Activated CD4-positive, CD25-positive, alpha-beta regulatory T cell treated with anti-CD3 and anti-CD28 coated beads, Interleukin-2, amount 50 U/mL, for 16 hours (primary cell): ENCODE measurements around the gene SMPD4.
"Not testable (repeated sequence)": the region's sequence is repeated elsewhere in the genome, so short reads cannot be mapped to it uniquely, and the experiment has no call there.

Experiments used
- DNase-seq: peaks from one replicate; pipeline ENCODE4 v3.0.0-alpha.2; 2020; ENCODE audit warnings: low read depth, low spot score

Gene SMPD4

DNA sequence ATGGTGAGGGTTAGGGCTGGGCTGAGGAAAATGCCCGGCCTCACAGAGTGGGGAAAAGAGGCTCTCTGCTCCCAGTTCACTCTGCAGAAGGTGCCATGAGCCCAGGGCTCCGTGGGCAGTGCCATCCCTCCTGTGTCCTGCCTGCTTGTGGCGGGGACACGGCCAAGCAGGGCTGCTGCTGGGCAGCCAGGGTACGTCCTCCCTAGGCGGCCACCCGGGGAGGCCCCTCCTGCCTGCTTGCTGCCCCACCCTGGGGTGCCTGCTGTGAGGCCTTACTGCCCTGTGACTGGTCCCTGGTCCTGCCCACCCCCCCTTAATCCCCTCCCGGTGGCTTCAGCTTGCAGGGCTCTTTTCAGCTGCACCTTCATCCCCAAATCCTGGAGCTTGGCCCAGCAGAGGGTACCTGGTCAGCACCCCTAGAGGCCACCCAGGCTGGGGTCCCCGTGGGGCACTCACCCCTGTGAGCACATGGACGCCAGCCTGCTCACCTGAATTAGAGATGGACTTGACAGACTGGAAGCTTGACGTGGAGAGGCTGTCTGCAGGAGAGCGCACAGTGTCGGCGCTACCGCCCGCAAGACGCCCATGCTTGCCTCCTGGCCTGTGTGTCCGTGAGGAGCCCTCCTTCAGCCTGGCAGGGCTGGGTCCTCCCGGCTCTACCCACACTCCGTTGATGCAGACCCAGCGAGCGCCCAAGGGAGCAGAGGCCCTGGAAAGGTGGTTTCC is 39.6 kb downstream of the SMPD4 start:
- not testable (repeated sequence) for DNase-seq

DNA sequence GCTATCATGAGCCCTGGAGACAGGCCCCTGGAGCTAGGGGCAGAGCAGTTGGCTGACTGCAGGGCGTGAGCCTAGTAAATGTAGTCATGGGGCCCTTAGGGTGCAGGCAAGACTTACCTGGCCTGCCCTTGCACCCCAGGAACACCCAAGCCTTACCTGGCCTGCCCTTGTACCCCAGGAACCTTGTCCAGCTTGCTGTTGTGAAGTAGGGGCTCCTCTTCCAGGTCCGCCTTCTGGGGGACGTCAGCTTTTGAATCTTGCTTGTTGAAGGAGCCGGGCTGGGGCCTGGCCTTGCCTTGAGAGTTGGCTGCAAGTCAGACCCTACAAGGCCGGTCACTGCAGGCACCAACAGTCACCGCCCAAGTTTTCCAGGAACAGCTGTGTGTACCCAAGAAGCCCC is 40.4 kb downstream of the SMPD4 start:
- DNase-seq: not testable (repeated sequence)

DNA sequence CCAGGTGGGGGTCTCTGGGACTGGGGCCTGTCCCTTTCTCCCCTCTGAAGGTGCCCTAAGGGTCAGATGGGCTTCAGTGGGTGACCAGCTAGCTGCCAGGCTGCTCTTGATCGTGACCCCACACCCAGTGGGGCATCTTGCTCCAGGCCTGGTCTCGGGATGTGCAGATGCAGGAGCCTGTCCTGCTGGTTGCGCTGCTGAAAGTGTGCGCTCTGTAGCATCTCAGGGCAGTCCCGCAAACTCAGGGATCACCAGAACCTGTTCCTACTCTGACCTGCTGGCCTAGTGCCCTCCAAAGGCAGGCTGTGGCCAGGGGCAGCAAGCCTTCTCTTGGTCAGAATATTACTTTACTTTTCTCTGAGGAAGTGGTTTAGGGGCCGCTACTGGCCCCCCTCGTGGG is 40.9 kb downstream of the SMPD4 start:
- DNase-seq: not testable (repeated sequence)

DNA sequence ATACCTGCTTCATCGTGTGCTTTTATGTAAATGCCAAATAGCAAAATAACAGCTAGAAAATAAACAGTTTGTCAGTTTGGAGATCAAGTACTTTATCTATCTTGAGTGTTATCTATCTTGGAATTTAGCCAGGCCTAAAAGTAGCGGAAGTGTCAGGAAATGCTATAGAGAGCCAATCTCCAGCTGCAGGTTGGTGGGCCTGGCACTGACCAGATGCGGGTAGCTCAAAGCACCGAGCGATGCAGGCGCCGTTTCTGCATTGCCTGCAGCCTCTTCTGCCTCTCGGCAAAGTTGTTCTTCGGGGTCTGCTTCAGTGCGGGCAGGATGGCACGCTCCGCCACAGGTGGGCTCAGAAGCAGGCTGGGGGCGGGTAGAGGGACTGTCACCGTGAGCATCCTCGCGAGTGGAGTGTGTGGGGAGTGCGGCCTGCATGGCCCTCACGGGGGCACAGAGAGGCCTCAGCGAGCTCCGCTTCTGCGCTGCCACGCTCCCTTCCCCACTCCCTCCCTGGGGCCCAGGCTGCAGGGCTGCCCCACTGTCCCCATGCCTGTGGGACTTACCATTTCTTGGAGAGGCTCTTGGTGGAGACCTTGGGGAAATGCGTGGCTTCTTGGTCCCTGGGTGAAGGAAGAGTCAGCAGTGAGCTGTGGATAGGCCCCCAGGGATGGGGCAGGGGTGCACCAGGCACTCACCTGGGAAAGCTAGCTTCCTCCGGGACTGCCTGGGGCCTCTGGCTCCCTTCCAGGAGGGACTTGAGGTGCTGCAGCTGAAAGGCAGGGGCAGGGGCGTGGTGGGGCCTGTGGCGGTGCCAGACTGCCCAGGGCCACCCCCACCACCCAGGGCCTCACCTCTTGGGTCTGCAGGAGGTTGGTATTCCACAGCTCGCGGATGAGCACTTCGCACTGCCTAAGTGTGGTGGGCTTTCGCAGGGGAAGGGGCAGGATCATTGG is 41.8 kb downstream of the SMPD4 start:
- not testable (repeated sequence) for DNase-seq

GRCh38 chr2:130138841-130139251 is 42.6 kb downstream of the SMPD4 start:
- DNase-seq: not testable (repeated sequence)

GRCh38 chr2:130138326-130138725 is 43.1 kb downstream of the SMPD4 start:
- DNase-seq: not testable (repeated sequence)

DNA sequence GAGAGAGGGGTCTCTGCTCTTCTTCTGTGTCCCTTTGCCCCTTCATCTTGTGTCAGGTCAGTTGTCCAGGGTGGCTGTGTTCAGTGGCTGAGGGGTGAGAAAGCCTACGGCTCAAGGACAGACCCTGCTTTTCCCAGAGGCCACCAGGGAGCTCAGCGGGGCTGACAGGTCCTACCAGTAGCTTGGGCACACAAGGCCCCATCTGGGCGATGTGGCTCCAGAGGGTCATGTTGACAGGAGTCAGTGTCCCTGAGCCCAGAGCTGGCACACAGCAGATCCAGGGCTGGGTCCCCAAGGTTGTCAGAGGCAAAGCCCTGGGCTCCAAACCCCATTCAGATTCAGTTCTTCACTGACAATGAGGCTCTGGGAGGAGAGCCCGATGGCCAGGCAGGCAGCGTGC is 44.3 kb downstream of the SMPD4 start:
- not testable (repeated sequence) for DNase-seq

DNA sequence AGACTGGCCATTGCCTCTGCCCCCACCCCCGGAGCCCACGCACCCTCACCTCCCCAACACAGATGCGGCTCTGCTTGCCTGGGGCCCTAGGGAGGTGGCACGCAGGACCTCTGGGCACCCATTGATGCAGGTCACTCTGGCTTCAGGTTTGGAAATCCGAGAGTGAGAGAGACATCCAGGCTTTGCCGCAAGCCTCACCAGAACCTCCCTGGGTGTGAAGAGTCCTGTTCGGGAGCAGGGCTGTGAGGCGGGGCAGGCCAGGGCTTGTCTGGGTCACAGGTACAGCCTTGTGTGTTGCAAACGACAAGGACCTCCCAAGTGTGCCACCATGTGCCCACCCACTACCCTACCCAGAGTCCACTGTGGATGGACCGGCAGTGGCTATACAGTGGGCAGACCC is 44.9 kb downstream of the SMPD4 start:
- not testable (repeated sequence) for DNase-seq

- no peak for DNase-seq
Observed at GRCh38 chr2:130135692-130136541, 45.5 kb downstream of the SMPD4 start.

DNA sequence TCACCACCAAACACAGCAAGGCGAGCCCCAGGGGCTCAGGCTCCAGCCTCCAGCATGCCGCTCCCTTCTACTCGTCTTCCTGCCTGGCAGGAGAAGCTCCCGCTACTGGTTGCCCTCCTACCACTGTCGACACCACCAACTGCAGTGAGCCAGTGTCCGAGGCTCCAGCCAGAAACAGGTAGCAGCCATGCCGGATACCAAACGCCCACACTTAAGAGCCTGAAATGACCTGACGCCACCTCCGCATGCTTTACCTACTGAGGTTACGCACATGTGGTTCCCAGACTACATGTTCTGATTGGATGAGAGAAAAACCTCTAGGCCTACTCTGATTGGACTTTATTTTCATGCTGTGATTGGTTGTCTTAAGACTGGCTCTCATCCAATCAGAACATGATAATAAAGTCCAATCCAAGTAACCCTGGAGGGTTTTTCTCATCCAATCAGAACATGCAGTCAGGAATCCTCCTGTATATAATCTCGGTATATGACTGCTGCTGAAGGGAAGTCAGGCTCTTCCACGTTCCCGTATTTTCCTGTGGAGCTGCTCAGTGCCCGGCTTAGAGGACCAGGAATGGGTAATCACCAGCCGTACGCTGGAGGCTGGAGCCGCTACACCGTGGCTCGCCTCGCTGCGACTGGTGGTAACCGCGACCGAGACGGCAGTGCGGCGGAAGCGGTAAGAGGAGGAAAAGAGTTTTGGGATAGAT is 52.1 kb downstream of the SMPD4 start, which contains the start of gene POTEF:
Gene POTEF (minus strand): TSS at position 103 of the 710 bp plus-strand sequence. CDS start 8,707 bp downstream, outside the sequence.
- not testable (repeated sequence) for DNase-seq

GRCh38 chr2:130128464-130128863 is 52.9 kb downstream of the SMPD4 start:
- DNase-seq: not testable (repeated sequence)

- not testable (repeated sequence) for DNase-seq
Observed at GRCh38 chr2:130127726-130128125, 53.7 kb downstream of the SMPD4 start.

DNA sequence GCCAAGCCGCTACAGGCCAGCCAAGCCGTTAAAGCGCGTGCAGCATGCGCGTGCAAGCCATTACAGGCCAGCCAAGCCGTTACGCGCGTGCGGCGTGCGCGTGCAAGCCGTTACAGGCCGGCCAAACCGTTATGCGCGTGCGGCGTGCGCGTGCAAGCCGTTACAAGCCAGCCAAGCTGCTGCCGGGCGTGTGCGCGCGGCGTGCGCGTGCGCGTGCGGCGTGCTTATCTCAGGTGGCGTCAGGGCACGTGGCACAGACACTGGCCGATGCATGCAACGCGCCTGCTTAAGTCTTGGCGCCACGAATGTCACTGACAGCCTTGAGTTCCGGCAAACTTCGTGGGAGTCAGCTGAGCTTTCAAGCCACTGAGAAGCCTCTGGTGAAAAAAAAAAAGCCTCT is 60.5 kb downstream of the SMPD4 start:
- not testable (repeated sequence) for DNase-seq

DNA sequence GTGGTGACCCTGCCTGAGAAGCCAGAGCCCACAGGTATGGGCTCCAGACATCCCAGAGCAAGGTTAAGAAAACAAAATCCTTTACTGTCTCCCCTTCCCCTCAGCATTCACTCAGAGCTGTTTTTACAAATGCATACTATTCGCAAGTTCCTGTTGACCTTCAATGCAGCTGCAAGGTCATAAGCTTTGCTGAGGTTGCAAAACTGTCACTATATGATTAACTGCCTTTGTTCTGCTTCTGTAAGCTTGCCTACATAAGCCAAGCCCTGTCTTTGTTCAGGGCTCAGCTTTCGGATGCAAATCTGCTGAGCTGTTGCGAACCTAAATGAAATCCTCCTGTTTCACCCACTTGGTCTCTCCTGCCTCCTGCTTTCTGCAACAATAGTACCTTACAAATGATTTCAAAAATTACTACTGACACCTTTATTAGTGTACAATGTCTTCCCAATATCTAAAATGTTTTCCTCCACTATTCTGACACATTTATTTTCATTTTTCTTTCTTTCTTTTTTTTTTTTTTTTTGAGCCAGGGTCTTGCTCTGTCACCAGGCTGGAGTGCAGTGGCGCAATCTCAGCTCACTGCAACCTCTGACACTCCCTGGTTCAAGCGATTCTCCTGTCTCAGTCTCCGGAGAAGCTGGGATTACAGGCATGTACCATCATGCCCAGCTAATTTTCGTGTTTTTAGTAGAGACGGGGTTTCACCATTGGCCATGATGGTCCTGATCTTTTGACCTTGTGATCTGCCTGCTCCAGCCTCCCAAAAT is 78.6 kb downstream of the SMPD4 start:
- DNase-seq: not testable (repeated sequence)
